C1 segment of cervical spinal cord (tissue), 14 donors: Measurements from ENCODE around the gene WFDC2.

ENCODE experiments used
- DNase-seq, 14 donors: peaks; one replicate each; lab custom pipeline; 2025; lab: John Stamatoyannopoulos, UW

WFDC2 gene

GRCh38 chr20:45469336-45470261 is at the start of gene WFDC2:
Gene WFDC2, plus strand, starts transcription at chr20:45469753. Its CDS starts 29 bp downstream, at chr20:45469782.
- peak in 1 of 14 donors; percentile 8 for DNase-seq

GRCh38 chr20:45420125-45420524 is 49.4 kb upstream of the WFDC2 start:
- DNase-seq, result no peak

GRCh38 chr20:45423700-45424099 is 45.9 kb upstream of the WFDC2 start:
- DNase-seq, result no peak

GRCh38 chr20:45425561-45425960 is 44.0 kb upstream of the WFDC2 start:
- DNase-seq, result no peak

- DNase-seq, result no peak
Observed at GRCh38 chr20:45426320-45427016, 43.1 kb upstream of the WFDC2 start.

- no peak for DNase-seq
Observed at GRCh38 chr20:45427236-45428149, 42.1 kb upstream of the WFDC2 start.

GRCh38 chr20:45429618-45430017 is 39.9 kb upstream of the WFDC2 start:
- peak in 2 of 14 donors; percentile 20 to 39 for DNase-seq

- DNase-seq, result no peak
Observed at GRCh38 chr20:45432294-45432693, 37.3 kb upstream of the WFDC2 start.

- peak in 12 of 14 donors; percentile 34 to 87 (median 78) for DNase-seq
Observed at GRCh38 chr20:45433316-45433715, 36.2 kb upstream of the WFDC2 start.

- DNase-seq, result no peak
Observed at GRCh38 chr20:45433976-45434375, 35.6 kb upstream of the WFDC2 start.

- DNase-seq, result peak; percentile 8 to 92 (median 76)
Observed at GRCh38 chr20:45436732-45437485, 32.6 kb upstream of the WFDC2 start.

- no peak for DNase-seq
Observed at GRCh38 chr20:45440424-45440823, 29.1 kb upstream of the WFDC2 start.

GRCh38 chr20:45440891-45441685 is 28.5 kb upstream of the WFDC2 start:
- no peak for DNase-seq

GRCh38 chr20:45441746-45442145 is 27.8 kb upstream of the WFDC2 start:
- DNase-seq, result no peak

GRCh38 chr20:45444050-45444449 is 25.5 kb upstream of the WFDC2 start:
- no peak for DNase-seq

GRCh38 chr20:45445805-45446562 is 23.6 kb upstream of the WFDC2 start:
- DNase-seq, result no peak

GRCh38 chr20:45448270-45448669 is 21.3 kb upstream of the WFDC2 start:
- DNase-seq, result no peak

- DNase-seq, result no peak
Observed at GRCh38 chr20:45449528-45449927, 20.0 kb upstream of the WFDC2 start.

GRCh38 chr20:45450097-45450818 is 19.3 kb upstream of the WFDC2 start:
- no peak for DNase-seq
